Right renal pelvis (tissue), 4 donors: Measurements from ENCODE around the gene CRISP3. TPM values are rescaled to one million over a fixed set of nuclear protein-coding genes. Genes with fewer than 3 reads are reported as not detected.
A peak's percentile ranks its signal among the peaks of the same experiment; 100 is the strongest.
"Not testable (repeated sequence)": the region's sequence is repeated elsewhere in the genome, so short reads cannot be mapped to it uniquely, and the experiment has no call there.

Experiments used
- DNase-seq, 4 donors: peaks; one replicate each; pipeline ENCODE4 v3.0.0-alpha.2; 2013; ENCODE audit warnings: low read depth in 4 of 4, low spot score in 3 of 4, missing footprints in 1 of 4
- polyA plus RNA-seq, 4 donors: library from polyadenylated mRNA; unstranded; fragments of 120-200 nt; gene quantifications; one replicate each; pipeline ENCODE4 v1.2.1, GENCODE V29; 2013; ENCODE audit not compliant: insufficient read length in 4 of 4

The CRISP3 gene, protein sequence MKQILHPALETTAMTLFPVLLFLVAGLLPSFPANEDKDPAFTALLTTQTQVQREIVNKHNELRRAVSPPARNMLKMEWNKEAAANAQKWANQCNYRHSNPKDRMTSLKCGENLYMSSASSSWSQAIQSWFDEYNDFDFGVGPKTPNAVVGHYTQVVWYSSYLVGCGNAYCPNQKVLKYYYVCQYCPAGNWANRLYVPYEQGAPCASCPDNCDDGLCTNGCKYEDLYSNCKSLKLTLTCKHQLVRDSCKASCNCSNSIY
- under 1 TPM in 3 of 4 donors, not detected in 1; 0.08 to 0.42 (median 0.24) TPM for polyA plus RNA-seq

- no peak for DNase-seq
These were observed at the start of gene CRISP3 for GRCh38 chr6:49744259-49744658. Gene CRISP3, minus strand, starts transcription at chr6:49744388. Its CDS starts 21 bp downstream, at chr6:49744367.

DNA sequence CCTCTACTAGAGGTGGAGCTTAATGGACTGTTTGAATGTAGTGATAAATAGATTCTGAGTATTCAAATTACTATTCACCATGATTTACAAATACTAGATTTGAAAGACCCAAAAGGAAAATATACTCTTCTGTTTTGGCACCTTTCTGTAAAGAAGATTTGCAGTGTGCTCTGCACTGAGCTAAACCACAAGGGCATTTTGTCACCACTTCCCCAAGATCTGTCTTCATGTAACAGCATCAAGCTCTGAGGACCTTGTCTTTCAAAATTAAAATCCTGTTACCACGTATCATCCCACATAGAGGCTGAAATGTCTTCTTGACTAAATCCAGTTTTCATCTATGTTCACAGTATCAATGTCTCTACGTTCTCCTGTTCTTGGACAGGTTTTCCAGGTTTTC is 46.2 kb upstream of the CRISP3 start:
- no peak for DNase-seq

GRCh38 chr6:49787176-49787575 is 43.0 kb upstream of the CRISP3 start, which contains the start of gene PGK2:
Gene PGK2, minus strand, starts transcription at chr6:49787285. Its CDS starts 98 bp downstream, at chr6:49787187.
- no peak for DNase-seq

DNA sequence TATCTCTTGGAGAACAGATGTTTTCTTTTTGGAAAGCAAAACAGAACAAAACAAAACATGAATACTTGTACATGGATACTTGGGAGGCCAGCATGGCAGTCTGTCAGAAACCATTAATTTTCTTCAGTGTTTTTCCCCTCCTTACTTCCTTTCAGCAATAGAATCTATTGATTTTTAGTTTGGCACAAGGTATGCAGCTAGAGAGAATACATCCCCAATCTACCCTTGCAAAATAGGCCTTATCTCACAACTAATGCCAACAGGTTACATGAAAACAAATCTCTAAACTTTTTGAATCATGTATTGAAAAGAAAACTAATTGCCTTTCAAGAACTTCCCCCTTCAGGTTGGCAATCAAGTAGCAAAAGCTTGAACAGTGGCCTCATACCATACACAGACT is 40.1 kb upstream of the CRISP3 start:
- no peak for DNase-seq

- no peak for DNase-seq
These were observed 38.5 kb upstream of the CRISP3 start for GRCh38 chr6:49782725-49783124.

DNA sequence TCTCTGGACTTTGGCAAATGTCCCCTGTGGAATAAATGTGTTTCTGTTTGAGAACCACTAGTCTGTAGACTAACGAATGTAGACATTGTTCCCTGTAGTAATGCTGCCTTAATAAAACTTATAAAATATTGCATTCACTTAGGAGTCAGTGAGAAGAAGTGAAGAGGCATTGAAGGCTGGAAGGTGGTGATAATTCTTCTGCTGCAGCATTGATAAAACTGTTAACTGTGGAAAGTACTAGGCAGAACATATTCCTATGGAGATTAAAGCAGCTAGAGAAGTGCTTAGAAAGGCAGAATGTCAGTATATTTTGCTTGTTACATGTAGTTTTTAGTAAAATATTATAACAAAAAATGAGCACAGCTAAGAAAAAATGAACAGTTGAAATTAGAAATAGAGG is 38.1 kb upstream of the CRISP3 start:
- no peak for DNase-seq

- no peak for DNase-seq
These were observed 32.3 kb upstream of the CRISP3 start for GRCh38 chr6:49776444-49776843.

DNA sequence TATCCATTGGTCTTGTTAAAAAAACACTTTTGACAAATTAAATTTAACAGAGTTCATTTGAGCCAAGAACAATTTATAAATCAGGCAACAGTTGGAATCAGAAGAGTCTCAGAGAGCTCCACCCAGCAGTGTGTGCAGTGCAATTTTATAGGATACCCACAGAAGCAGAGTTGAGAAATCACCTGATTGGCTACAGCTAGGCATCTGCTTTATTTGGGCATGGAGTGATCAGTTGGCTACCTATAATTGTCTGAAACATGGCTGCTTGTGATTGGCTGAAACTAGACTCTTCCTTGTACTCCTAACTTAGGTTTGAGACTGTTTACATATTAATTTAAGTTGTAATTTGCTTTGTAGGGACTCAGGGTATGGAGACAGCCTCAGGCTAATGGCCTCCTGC is 30.9 kb upstream of the CRISP3 start:
- no peak for DNase-seq

DNA sequence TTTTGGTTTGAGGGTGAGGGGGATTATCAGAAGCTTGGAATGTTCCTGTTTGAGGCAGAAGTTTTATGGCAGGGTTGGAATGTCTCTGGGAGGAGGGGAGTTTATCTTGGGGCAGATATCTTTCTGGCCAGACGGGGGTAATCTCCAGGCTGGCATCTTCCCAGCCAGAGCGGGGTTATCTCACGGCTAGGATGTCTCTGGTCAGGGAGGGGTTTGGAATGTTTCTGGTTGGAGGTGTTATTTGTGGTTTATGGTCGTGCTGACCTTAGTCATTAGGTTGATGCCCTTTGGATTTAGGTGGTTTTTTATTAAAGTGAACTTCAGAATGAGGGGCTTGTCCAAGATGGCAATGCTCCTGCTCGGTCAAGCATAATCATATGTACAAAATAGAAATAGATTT is 28.1 kb upstream of the CRISP3 start:
- DNase-seq: no peak

DNA sequence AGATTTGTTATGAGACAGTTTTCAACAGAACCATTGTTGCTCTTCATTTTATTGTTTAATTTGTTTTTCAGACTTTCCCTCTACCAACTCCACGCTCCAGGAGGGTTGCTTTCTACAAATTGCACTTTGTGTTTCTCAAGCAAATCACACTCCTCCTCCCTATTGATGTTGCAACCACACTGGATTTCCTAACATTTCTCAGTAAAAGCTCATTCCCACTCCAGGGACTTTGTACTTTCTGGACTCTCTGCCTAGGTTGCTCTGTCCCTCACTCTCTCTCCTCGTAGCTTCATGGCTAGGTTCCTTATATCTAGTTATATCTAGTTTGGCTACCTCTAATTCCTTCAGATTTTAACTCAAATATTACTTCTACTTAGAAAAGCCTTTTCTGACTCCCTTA is 22.6 kb upstream of the CRISP3 start:
- DNase-seq: no peak

DNA sequence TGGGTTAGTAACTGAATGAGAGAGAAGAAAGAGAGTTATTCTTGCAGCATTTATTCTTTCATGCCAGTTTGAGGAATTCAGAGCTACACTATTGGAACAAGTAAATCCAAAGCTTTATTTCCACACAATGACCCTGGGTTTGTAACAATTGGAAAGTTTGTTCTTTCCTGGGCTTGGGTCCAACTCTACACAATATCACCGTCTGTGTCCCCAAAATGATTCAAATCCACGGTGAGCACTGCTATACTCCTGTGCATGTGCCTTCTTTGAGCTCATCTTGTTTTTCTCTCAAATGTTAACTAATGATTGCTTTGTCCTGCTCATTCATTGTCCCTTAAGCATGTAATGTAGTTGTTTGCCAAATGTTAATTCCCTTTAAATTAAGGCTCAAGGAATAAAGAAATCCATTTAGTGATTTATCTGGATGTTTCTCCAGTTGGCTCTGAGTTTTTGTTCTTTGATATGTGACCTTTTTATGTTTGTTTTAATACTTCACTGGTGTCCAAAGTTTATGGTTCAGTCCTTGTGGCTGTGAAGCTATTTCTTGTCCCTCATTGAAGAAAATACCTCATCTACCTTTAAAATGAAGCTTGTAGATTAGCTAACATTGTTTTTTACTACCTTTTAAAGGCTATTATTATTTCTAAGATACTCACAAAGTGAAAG is 20.5 kb upstream of the CRISP3 start:
- no peak for DNase-seq

GRCh38 chr6:49743429-49743828 is 759 bp downstream of the CRISP3 start:
- no peak for DNase-seq

DNA sequence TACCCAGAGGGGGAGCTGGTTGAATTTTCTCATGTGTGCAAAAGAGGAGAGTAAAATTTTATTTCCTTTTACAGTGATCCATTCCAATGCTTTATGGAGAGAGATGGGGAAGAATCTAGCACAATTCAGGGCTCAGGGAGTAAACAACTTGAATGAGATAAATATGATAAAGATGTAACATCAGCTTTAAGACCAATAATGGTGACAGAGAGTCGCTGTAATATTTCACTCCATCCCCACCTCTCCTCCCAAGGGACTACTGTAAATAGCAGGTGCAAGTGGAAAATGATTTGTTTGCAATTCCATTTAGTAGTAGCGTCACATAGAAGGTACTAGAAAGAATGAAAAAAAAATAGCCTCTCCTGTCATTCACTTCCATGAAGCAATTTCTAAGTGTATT is 4.8 kb downstream of the CRISP3 start:
- no peak for DNase-seq

DNA sequence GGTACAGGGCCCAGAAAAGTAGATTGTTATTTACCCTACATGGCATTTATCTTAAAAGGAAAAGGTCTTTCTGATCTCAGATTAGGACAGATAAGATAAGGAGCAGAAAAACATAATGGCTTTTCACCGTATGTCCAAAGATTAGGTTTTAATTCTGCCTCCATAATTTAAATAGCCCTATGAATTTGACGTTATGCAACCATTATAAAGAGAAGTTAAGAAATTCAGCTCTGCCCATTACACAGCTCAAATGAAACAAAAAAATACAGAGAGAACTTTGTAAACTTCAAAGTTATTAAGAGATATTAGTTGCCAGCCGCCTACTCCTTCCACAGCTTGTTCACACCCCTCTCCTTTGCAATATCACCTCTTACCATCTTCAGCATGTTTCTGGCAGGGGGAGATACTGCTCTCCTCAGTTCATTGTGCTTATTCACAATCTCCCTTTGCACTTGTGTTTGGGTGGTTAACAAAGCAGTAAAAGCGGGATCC is 8.1 kb downstream of the CRISP3 start:
- no peak for DNase-seq

DNA sequence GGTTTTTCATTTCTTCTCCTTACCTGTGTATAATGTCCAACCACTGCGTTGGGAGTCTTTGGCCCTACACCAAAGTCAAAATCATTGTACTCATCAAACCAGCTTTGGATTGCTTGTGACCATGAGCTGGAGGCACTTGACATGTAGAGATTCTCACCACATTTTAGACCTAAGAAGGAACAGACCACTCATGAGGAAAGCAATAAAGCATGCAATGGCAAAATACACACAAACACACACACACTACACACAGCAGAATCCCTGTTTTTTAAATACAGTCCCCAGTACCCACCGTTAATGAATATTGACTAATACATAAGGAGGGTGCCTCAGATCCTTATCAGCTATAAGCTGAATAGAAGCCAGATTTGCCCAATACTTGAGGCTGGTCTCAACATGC is 10.5 kb downstream of the CRISP3 start:
- DNase-seq: no peak

GRCh38 chr6:49732781-49733180 is 11.4 kb downstream of the CRISP3 start:
- DNase-seq: no peak

DNA sequence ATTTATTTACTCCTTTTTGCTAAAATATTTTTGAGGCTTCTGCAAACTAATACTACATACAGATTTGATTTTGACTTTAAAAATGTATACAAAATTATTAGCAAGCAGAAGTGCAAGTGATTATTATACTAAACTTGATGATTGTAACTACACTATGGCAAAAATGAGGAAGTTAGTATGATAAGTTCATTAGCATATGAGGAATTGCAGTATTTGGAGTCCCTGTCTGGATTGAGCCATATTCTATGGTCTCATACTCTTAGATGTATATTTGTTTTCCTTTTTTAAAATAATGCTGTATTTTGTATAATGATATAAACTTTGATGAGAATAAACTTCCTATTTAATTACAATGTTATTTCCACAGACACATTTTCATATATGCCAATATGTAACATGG is 13.9 kb downstream of the CRISP3 start:
- no peak for DNase-seq

- DNase-seq: not testable (repeated sequence)
These were observed 20.3 kb downstream of the CRISP3 start for GRCh38 chr6:49723917-49724316.

- DNase-seq: no peak
These were observed 22.9 kb downstream of the CRISP3 start for GRCh38 chr6:49721297-49721696.

- no peak for DNase-seq
These were observed 23.8 kb downstream of the CRISP3 start for GRCh38 chr6:49720372-49720771.

GRCh38 chr6:49713346-49713745 is 30.8 kb downstream of the CRISP3 start, which contains the start of gene CRISP2:
Gene CRISP2, minus strand, starts transcription at chr6:49713543. Its CDS starts 4,347 bp downstream, at chr6:49709196.
- DNase-seq: peak in 1 of 4 donors; percentile 1

DNA sequence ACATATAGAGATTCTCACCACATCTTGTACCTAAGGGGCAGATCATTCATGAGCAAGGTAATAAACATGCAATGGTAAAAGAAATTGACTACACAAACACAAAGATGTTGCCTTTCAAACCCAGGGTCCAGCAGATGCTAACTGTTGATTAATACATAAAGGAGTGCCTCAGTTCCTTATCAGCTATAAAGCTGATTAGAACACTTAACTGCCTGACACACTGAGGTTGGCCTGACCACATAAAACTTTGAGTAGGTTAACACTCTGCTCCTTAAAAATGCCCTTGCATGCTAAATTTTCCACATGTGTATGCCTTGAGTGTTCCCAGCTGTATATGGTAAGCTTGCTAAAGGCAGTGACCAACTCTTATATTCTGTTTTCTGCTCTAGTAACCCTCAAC is 45.7 kb downstream of the CRISP3 start:
- DNase-seq: no peak
